SHP77 (cell line): ENCODE measurements around the gene CRABP1.

ENCODE experiments used
- DNase-seq, 2 experiments: peaks; one replicate each; lab custom pipeline; 2025; lab: John Stamatoyannopoulos, UW

The CRABP1 gene

DNA sequence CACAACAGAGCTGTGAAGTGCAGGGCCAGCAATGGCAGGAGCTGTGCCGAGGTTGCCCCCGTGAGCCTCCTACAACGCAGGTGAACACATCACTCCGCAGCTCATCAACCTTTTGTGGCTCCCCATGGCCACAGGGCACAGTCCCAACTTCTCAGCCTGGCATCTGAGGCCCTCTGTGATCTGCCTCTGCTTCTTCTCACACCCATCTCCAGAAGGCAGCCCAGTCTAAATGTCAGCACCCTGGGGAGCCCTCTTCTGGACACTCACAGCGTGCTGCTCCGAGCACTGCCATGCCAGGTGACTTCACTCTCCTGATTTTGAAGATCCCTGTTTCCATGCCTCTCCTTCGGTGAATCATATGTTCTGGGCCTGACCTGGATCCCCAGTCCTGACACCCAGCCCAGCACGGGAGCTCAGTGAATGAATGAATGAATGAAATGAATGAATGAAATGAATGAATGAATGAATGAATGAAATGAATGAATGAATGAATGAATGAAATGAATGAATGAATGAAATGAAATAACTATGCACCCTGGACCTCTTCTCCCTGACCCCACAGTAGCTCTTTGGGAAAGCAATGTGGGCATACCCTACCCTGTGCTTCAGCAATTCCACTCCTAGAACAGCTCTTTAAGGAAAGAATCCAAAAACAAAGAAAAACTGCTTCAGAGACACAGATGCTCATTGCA, 22.9 kb upstream of the CRABP1 start:
- peak; percentile 12 to 24 for DNase-seq

- no peak for DNase-seq
Observed at GRCh38 chr15:78319588-78319987, 20.6 kb upstream of the CRABP1 start.

DNA sequence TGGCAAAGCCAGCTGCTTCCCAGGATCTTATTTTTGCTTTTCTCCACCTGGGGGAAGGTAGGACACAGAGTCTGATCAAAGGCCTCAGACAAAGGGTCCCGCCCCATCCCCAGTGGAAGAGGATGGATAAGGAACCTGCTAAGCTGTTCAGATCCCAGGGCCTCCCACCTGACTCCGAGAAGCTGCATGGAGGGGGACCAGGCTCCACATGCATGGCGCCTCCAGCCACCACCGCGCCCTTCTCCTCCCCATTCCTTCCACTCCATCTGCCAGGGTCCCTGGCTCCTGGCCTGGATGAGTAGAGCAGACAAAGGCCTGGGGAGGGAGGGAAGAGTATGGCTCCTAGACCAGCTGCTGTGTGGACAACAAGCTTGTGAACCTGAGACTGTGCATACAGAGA, 20.0 kb upstream of the CRABP1 start:
- DNase-seq, result peak in 1 of 2 experiments; percentile 12

- no peak for DNase-seq
Observed at GRCh38 chr15:78321041-78321570, 19.0 kb upstream of the CRABP1 start.

GRCh38 chr15:78321786-78322185, 18.4 kb upstream of the CRABP1 start:
- no peak for DNase-seq

DNA sequence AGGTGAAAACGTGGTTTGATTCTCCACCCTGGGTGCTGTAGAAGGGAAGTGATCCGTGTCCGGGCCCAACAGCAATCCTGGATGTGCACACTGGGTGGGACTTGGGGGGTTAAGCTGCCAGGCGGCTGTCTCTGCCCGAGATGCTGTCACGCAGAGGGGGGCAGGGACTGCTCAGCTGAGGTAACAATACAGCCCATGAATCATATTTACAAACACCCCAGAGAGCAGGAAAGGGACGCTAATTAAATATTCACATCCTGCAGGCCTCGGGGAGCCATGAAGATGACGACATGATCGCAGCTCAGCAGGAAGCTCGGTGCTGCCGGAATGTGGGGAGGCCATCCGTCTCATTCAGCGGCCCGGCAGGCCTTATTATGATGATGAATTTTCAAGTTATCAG, 17.9 kb upstream of the CRABP1 start:
- DNase-seq, result peak; percentile 22 to 41

DNA sequence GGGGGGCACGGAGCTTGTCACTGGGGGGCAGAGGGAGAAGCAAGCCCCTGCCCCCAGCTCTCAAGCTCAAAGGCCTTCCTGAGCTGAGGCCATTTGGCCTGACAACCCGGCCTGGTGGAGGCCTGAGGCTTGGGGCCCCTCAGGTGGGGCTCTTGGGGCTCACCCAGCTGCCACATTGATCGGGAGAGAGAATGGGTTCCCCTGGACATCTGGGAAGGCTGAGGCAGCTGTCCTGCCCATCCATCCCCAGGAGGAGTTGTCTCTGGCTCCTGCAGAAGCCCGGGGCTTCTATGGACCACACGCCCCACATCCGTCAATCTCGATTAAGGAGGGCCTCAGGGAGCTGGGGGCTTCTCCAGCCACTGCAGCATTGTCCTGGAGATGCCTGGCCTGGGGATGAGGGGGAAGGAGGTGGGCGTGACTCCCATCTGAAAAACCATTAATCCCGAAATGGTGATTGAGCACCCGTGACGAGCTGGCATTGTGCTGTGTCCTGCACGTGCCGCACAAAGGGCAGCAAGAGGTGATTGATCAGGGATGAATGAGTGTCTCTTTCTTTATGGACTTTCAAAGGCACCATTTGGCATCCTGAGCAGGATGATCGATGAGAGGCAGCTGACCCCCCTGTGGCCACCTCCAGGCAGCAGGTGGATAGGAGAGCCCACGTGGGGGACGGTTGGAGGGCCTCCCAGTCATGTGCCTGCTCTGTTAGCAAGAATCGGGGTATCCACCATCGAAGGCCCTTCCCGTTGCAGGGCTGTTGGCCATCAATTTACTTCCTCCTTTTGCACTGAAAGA, 17.2 kb upstream of the CRABP1 start:
- no peak for DNase-seq

- no peak for DNase-seq
Observed at GRCh38 chr15:78323693-78324092, 16.5 kb upstream of the CRABP1 start.

GRCh38 chr15:78324144-78324543, 16.0 kb upstream of the CRABP1 start:
- no peak for DNase-seq

GRCh38 chr15:78325092-78325843, 14.9 kb upstream of the CRABP1 start:
- no peak for DNase-seq

- no peak for DNase-seq
Observed at GRCh38 chr15:78327466-78327865, 12.7 kb upstream of the CRABP1 start.

GRCh38 chr15:78329625-78330024, 10.5 kb upstream of the CRABP1 start:
- DNase-seq, result no peak

DNA sequence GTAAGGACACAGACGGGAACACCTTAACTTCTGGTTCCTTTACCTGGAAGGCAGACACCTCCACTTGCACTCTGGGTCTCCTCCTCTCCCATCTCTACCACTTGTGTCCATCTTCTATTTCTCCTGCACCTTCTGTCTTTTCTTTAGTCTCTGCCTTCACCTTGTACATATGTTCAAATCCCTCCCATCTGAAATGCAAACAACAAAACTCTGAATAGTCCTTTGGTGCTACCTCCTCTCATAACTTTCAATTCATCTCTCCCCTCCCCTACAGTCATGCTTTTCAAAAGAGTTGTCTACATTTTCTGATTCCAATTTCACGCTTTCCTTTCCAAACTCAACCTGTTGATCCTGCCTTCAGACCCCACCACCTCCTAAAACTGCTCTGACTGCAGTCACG, 5.3 kb upstream of the CRABP1 start:
- DNase-seq, result no peak

GRCh38 chr15:78335985-78336384, 4.2 kb upstream of the CRABP1 start:
- no peak for DNase-seq

GRCh38 chr15:78338781-78339180, 1.4 kb upstream of the CRABP1 start:
- no peak for DNase-seq

- no peak for DNase-seq
Observed at GRCh38 chr15:78339559-78339958, 594 bp upstream of the CRABP1 start.

GRCh38 chr15:78341057-78341987, 1.2 kb downstream of the CRABP1 start:
- DNase-seq, result no peak

GRCh38 chr15:78342021-78342420, 1.9 kb downstream of the CRABP1 start:
- no peak for DNase-seq

- DNase-seq, result no peak
Observed at GRCh38 chr15:78343276-78344060, 3.3 kb downstream of the CRABP1 start.

GRCh38 chr15:78345396-78346125, 5.4 kb downstream of the CRABP1 start:
- DNase-seq, result no peak
